GM12892 (cell line): Measurements from ENCODE around the gene ZNF579.

ENCODE experiments used
- DNase-seq: peaks from one replicate; pipeline ENCODE4 v3.0.0; 2011; ENCODE audit not compliant: insufficient read length
- FAIRE-seq: peaks from 2 replicates; lab custom pipeline; 2011; peaks lifted over from hg19 to GRCh38; lab: Jason Lieb, UNC
- POLR2A ChIP-seq: IDR thresholded peaks from 2 replicates; pipeline ENCODE4 v1.6.1; 2011; ENCODE audit warnings: low read depth, low read length, control low read depth
- POLR2AphosphoS5 ChIP-seq: IDR thresholded peaks from 2 replicates; pipeline ENCODE4 v1.6.1; 2011; ENCODE audit warnings: low read depth, low read length, control low read depth
- TAF1 ChIP-seq: IDR thresholded peaks from 2 replicates; pipeline ENCODE4 v1.6.1; 2011; ENCODE audit warnings: low read depth, mild to moderate bottlenecking, control low read depth, low read length, borderline replicate concordance

The ZNF579 gene

DNA sequence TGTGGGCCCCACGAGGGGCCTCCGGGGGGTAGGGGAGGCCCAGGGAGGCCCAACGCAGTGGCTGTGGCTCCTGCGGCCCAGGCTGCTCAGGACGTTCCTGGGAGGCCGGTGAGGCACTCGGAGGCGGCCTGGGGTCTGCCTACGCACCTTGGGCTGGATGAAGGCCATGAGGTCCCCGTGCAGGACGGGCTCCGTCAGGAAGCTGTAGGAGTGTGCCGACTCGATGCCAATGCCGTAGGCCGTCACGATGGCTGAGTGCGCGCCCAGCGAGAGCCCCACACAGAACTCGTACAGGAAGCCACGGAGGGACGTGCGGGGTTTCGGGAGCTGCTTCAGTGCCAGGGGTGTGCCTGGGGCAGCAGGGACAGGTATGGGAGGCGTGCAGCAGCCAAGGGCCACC is 49.7 kb downstream of the ZNF579 start:
- DNase-seq, result no peak
- no peak for FAIRE-seq
- TF ChIP-seq POLR2AphosphoS5 (no peak), POLR2A (no peak), TAF1 (no peak)

DNA sequence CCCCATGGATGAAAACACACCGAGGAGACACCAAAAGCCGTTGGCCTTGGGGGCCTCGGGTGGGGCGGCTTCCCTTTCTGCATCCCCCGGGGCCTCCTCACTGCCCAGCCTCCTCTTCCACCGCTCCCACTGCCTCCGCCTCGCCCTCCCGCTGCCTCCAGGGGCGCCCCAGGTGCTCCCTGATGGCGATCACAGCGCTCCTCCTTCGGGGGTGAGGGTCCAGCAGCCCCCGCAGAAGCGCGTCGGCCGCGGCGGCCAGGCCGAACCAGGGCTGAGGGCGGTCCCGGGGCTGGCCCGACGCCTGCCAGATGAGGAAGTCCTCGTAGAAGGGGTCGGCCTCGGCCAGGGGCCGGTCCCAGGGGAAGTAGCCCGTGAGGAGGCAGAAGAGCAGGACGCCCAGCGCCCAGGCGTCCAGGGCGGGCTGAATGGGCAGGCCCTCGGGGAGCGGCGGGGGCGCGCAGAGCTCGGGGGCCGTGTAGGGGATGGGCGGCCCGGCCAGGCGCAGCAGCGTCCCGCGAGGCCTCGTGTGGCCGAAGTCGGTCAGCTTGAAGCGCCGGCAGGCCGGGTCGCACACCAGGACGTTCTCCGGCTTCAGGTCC is 50.9 kb downstream of the ZNF579 start:
- TF ChIP-seq TAF1 (no peak), POLR2AphosphoS5 (no peak), POLR2A (no peak)
- DNase-seq (no peak), FAIRE-seq (no peak)

DNA sequence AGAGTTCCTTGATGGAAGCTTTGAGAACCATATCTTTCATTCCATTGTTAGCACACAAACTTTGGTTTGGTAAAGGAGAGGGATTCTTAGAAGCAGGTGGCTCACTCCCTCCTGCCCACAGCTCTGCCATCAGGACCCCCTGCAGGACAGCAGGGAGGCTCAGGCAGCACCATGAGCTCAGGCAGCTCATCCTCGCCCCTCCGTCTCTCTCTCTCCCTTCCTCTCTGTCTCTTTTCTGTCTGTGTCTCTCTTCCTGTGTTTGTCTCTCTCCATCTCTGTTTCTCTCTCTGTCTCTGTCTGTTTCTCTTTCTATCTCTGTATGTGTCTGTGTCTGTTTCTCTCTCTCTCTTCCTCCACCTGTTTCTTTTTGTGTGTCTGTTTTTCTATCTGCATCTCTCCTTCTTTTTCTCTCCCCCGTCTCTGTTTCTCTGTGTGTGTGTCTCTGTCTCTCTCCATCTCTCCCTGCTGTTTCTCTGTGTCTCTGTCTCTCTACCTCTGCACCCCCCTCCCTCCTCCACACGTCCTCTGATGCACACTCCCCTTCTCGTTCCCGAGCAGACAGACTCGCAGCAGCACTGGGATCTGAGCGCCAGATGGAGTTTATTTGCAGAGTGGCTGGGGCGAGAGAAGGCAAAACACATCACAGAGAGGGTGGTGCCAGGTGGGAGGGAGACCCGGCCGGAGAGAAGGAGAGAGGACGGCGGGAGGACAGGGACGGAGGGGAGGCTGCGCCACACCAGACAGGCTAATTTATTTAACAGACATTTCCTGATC is 52.4 kb downstream of the ZNF579 start:
- FAIRE-seq (no peak), DNase-seq (no peak)
- TF ChIP-seq POLR2AphosphoS5 (no peak), POLR2A (no peak), TAF1 (no peak)

DNA sequence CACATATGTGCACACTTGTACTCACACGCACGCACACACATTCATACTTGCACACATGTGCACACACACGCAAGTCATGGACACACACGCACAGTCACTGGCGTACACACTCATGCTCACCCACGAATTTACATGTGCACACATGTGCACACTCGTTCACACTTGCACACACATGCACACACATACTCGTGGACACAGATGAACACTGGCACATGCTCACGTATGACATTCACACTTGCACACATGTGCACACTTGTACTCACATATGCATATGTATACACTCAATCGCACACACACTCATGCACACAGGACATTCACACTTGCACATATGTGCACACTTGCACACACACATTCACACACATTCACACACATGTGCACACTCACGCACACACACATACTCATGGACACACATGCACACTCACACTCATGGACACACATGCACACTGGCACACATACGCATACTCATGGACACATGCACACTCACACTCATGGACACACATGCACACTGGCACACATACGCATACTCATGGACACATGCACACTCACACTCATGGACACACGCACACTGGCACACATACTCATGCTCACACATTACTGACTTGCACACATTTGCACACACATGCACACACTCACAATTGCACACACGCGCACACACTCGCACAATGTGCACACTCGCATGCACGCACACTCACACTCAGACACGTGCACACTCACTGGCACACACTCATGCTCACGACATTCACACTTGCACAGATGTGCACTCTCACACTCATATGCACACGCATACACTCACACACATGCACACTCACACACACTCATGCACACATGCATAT is 53.2 kb downstream of the ZNF579 start:
- DNase-seq (no peak), FAIRE-seq (no peak)
- TF ChIP-seq TAF1 (no peak), POLR2AphosphoS5 (no peak), POLR2A (no peak)
